Activated CD4-positive, alpha-beta T cell treated with anti-CD3 and anti-CD28 coated beads, Interleukin-2, amount 10 ng/mL, durations not matched to agents 24 days and 14 days (primary cell): ENCODE measurements around the gene IFI27L2. TPM values are rescaled to one million over a fixed set of nuclear protein-coding genes. Genes with fewer than 3 reads are reported as not detected.

Source experiments
- DNase-seq: peaks from one replicate; pipeline ENCODE4 v3.0.0; 2022
- H3K27ac Mint-ChIP-seq: one replicate; pipeline ENCODE4 v1.8.0; 2022; ENCODE audit warnings: mild to moderate bottlenecking, mixed read lengths
- H3K27me3 Mint-ChIP-seq: one replicate; pipeline ENCODE4 v1.8.0; 2022; ENCODE audit warnings: mixed read lengths
- H3K36me3 Mint-ChIP-seq: one replicate; pipeline ENCODE4 v1.8.0; 2022; ENCODE audit warnings: low read depth, mild to moderate bottlenecking, mixed read lengths
- H3K4me1 Mint-ChIP-seq: one replicate; pipeline ENCODE4 v1.8.0; 2021; ENCODE audit warnings: mixed read lengths
- H3K4me3 Mint-ChIP-seq: one replicate; pipeline ENCODE4 v1.8.0; 2022; ENCODE audit warnings: mild to moderate bottlenecking, moderate library complexity, mixed read lengths
- H3K9me3 Mint-ChIP-seq: one replicate; pipeline ENCODE4 v1.8.0; 2021; ENCODE audit warnings: mixed read lengths
- intact Hi-C: fragments of 100-400 bp; cut with micrococcal nuclease; formaldehyde crosslinking; loops from one replicate; pipeline ENCODE4 v1.15.1; 2023
- total RNA-seq: library from RNA; stranded (reverse); gene quantifications from 2 replicates; pipeline ENCODE4 v1.2.3, GENCODE V29; 2022

IFI27L2 gene
- total RNA-seq, 1 donor from 2014 or later = 38.8 TPM

DNA sequence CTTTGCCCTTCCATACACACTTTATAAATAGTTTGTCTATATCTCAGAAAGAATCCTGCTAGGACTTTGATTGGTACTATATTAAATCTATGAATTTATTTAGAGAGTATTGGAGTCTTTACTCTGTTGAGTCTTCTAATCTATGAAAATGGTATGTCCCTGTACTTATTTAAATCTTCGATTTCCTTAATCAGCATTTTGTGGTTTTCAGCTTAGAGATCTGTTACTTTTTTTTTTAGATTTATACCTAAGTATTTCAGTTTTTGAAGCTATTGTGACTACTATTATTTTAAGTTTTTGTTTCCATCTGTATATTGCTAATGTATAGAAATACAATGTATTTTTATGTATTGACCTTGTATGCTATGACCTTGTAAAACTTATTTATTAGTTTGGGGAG is 13.4 kb upstream of the IFI27L2 start:
- H3K27ac Mint-ChIP-seq = no peak overlapping the region
- H3K27me3 Mint-ChIP-seq = peaks cover 2% of the 10 kb centered on the region
- H3K36me3 Mint-ChIP-seq = no peaks in the 10 kb centered on the region
- H3K9me3 Mint-ChIP-seq = no peaks in the 10 kb centered on the region
- intact Hi-C loops = no loop called here
- DNase-seq = no peak
- no peak overlapping the region for H3K4me3 Mint-ChIP-seq
- H3K4me1 Mint-ChIP-seq = peaks cover 10% of the 10 kb centered on the region

DNA sequence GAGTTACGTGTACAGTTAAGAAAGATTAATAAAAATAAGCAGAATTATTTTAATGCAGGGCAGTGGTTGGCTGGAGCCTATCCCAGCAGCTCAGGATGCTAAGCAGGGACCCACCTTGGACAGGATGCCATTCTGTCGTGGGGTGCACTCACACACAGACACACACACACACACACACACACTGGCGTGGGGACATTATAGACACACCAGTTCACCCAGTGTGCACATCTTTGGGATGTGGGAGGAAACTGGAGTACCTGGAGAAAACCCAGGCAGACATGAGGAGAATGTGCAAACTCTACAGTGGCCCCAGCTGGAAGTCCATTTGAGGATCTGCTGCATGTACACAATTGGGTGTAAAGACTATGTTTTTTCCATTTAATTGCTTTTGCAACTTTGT is 12.8 kb upstream of the IFI27L2 start:
- Mint-ChIP-seq H3K27me3 (peaks cover 3% of the 10 kb centered on the region), H3K4me3 (no peak overlapping the region), H3K27ac (no peak overlapping the region), H3K9me3 (no peaks in the 10 kb centered on the region), H3K4me1 (peaks cover 10% of the 10 kb centered on the region), H3K36me3 (no peaks in the 10 kb centered on the region)
- DNase-seq = no peak
- intact Hi-C loops = no loop called here

DNA sequence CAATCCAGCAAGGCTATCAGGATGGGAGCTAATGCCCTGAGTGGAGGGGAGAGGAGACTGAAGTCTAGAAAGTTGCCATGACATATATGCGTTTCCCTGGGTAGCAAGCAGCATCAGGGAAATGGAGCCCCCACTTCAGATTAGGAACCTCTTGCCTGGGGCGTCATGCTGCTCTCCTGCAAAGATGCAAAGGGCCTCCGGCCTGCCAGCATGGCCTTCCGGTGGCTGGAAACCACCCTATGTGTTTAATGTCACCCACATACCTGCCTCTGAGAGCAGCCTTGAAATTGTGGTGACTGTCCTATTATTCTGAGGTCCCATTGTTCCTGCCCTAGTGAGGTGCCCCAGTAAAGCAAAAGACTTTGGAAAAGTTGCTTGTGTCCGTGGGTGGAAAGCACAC is 10.0 kb upstream of the IFI27L2 start:
- intact Hi-C loops = no loop called here
- no peak for DNase-seq
- peaks cover 24% of the 10 kb centered on the region for H3K27me3 Mint-ChIP-seq
- H3K27ac Mint-ChIP-seq = no peak overlapping the region
- H3K36me3 Mint-ChIP-seq = no peaks in the 10 kb centered on the region
- H3K4me3 Mint-ChIP-seq = no peak overlapping the region
- H3K4me1 Mint-ChIP-seq = peaks cover 4% of the 10 kb centered on the region
- peaks cover 6% of the 10 kb centered on the region for H3K9me3 Mint-ChIP-seq

DNA sequence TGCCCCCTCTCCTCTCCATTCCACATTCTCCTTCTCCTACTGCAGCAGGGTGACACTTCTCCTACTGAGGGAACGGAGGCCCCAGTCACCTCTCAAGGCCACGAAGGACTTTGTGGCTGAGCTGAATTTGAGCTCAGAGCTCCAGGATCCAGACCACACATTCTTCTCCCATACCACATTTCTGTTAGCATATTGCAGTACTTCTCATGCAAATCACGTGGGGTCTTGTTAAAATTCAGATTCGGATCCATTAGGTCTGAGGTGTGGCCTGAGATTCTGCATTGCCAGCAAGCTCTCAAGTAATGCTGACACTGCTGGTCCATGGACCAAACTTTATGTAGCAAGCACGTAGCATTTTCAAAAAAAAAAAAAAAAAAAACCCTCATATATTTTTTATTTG is 9.6 kb upstream of the IFI27L2 start:
- intact Hi-C loops = no loop called here
- H3K4me1 Mint-ChIP-seq = peaks cover 3% of the 10 kb centered on the region
- no peak for DNase-seq
- no peak overlapping the region for H3K4me3 Mint-ChIP-seq
- no peaks in the 10 kb centered on the region for H3K36me3 Mint-ChIP-seq
- H3K9me3 Mint-ChIP-seq = peaks cover 6% of the 10 kb centered on the region
- no peak overlapping the region for H3K27ac Mint-ChIP-seq
- peaks cover 27% of the 10 kb centered on the region for H3K27me3 Mint-ChIP-seq

DNA sequence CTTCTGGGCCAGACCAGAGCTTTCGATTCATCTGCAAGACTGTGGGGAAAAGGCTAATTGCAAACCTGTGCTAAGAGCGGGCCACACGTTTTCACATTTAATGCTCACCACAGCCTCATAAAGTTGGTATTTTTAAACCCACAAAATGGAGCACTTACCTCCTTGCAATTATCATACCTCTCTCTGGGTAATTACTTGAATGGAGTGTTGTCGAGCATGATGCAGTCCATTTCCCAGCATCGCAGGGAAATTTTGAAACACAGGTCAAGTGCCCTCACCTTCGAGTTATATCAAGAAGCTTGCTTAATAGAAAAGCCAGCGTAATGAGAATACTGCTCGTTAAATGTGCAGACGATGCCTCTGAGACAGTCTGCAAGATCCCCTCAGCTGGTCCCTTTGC is 8.8 kb upstream of the IFI27L2 start:
- DNase-seq = no peak
- H3K27ac Mint-ChIP-seq = no peak overlapping the region
- intact Hi-C loops = no loop called here
- peaks cover 32% of the 10 kb centered on the region for H3K27me3 Mint-ChIP-seq
- peaks cover 6% of the 10 kb centered on the region for H3K9me3 Mint-ChIP-seq
- H3K4me3 Mint-ChIP-seq = no peak overlapping the region
- H3K4me1 Mint-ChIP-seq = peaks cover 3% of the 10 kb centered on the region
- no peaks in the 10 kb centered on the region for H3K36me3 Mint-ChIP-seq

DNA sequence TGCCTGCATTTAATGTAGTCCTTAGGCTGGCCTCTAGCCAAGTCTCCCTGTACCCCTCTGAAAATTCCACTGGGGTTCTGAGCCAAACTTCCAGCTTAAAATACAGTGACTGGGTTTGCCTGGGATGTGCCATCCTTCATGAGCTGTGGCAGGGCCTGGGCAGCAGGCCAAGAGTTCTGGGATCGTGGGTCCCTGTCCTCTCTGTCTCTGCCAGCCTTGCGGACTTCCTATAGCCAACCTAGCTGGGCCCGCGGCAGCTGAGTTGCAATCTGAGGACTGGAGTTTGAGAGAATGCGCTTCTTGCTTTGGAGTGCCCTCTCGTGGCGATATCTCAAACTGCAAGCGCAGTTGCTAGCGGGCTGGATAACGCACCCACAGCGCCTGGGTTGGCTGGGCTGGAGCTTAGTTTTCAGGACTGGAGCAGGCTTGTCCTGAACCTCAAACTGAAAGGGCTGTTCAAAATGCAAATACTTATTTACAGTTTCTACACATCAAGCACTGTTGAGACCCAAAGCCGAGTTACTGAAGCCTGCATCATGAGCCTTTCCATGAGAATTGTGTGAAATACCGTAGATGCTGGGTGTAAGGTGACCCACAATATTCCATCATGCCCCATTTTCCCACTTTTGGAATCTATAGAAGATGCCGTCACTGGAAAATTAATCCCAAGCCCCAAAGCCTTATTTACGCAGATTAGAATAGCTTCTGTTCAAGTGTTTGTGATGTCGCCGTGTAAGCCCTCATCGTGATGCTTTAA is 7.3 kb upstream of the IFI27L2 start:
- no peak overlapping the region for H3K4me3 Mint-ChIP-seq
- no peak overlapping the region for H3K27ac Mint-ChIP-seq
- H3K9me3 Mint-ChIP-seq = peaks cover 6% of the 10 kb centered on the region
- intact Hi-C loops = loop anchor here (1.0 kb wide), 3 partner anchors 44 to 197 kb away; no protein-coding TSS in a partner anchor
- peaks cover 38% of the 10 kb centered on the region for H3K27me3 Mint-ChIP-seq
- no peaks in the 10 kb centered on the region for H3K36me3 Mint-ChIP-seq
- peaks cover 7% of the 10 kb centered on the region for H3K4me1 Mint-ChIP-seq
- DNase-seq = peak; percentile 96

DNA sequence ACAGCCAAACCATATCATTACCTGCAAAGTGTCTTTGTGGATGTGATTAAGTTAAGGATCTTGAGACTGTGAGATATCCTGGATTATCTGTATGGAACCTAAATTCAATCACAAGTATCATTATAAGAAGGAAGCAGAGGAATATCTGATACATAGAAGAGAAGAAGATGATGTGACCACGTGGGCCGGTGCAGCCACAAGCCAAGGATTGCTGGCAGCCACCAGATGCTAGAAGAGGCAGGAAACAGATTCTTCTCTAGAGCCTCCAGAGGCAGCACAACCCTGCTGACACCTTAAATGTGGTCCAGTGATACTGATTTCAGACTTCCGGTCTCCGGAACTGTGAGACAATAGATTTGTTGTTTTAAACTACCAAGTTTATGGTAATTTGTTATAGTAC is 6.1 kb upstream of the IFI27L2 start:
- peaks cover 41% of the 10 kb centered on the region for H3K27me3 Mint-ChIP-seq
- H3K4me3 Mint-ChIP-seq = no peak overlapping the region
- H3K36me3 Mint-ChIP-seq = no peaks in the 10 kb centered on the region
- peaks cover 6% of the 10 kb centered on the region for H3K9me3 Mint-ChIP-seq
- intact Hi-C loops = no loop called here
- no peak for DNase-seq
- H3K27ac Mint-ChIP-seq = no peak overlapping the region
- peaks cover 7% of the 10 kb centered on the region for H3K4me1 Mint-ChIP-seq

DNA sequence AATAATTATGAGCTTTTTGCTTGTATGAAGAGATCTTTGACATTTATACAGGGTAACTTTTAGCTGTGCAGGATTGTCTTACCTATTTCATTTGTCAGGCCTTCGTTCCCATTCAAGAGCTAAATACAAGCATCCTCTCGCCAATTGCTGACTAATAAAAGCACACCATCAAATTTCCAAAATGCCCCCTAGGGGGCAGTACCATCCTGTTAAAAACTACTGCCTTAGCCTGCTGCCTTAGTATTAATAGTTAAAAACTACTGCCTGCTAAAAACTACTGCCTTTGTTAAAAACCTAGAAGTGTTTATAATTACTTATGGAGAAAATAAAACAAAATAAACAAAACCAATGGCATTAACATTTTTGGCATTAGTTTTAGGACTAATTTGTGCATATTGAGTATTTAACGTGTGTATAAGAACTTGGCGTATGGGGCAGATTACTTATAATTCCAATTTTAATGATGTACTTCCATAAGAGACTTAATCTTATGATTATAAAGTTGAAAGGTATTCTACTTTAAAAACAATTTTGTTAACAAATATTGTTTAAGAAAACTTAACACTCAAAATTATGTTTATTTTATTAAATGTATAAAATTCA is 3.0 kb upstream of the IFI27L2 start:
- H3K9me3 Mint-ChIP-seq = peaks cover 6% of the 10 kb centered on the region
- H3K27me3 Mint-ChIP-seq = peaks cover 43% of the 10 kb centered on the region
- H3K4me1 Mint-ChIP-seq = peaks cover 27% of the 10 kb centered on the region
- H3K4me3 Mint-ChIP-seq = no peak overlapping the region
- intact Hi-C loops = loop anchor here (1.0 to 5.0 kb wide), 3 partner anchors 49 to 416 kb away; no protein-coding TSS in a partner anchor
- DNase-seq = peak; percentile 91
- H3K27ac Mint-ChIP-seq = no peak overlapping the region
- no peaks in the 10 kb centered on the region for H3K36me3 Mint-ChIP-seq

DNA sequence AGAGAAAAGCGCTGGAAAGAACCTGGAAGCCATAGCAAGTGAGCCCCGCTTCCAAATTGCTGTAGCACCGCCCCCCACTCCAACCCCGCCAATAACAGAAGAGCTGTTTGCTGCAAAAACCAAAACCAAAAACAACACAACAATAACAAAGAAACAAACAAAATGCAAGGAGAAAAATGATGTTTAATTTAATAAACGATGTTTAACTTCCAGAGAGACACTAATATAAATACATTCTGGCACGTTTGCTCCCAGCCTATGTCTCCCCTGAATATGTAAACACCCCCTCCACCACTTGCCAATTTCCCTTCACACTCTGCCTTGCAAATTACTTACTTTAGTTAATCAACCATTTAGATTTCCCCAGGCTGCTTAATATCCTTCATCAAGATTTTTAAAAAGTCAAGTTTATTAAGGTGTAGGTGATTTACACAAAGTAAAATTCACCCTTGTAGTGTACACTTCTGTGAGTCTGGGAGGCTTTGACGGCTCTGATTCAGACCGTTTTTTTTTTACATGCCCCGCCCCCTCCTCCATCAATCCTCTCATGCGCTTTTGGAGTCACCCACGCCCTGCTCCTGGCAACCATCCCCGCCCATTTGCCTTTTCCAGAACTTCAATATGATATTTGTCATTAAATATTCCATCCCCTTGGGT is 482 bp upstream of the IFI27L2 start:
- Mint-ChIP-seq H3K4me3 (peak overlapping the region; percentile 96), H3K27me3 (peaks cover 26% of the 10 kb centered on the region), H3K4me1 (peaks cover 24% of the 10 kb centered on the region), H3K27ac (peak overlapping the region; percentile 71), H3K36me3 (peaks cover 3% of the 10 kb centered on the region), H3K9me3 (no peaks in the 10 kb centered on the region)
- intact Hi-C loops = loop anchor here (1.0 to 5.0 kb wide), 5 partner anchors 44 to 357 kb away; partner anchors contain the start of genes DDX24, IFI27L1 and PPP4R4
- peak; percentile 86 for DNase-seq

DNA sequence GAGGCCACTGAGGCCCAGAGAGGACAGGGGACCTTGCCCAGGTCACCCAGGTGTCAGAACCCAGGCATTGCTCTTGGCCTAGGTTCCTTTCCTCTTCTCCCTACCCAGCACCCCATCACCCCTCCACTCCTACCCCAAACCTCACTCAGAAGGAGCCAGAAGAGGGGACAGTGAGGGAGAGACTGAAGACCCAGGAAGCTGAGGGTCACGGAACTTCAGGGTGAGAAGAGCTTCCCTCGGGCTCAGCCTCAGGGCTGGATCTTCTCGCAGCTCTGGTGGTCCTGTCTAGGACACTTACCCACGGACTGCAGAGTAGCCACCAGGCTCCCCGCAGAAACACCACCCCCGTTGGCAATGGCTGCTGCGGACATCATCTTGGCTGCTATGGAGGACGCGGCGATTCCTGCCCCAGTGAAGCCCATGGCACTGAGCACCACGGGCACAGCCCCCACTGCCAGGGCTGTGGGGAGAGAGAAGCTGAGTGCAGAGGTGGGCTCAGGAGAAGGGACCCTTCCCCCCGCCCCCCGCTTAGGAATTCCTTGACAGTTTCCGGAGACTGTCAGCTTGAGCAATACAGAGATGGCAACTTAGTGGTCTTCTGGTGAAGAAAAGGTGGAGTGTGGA is 1.1 kb downstream of the IFI27L2 start:
- H3K27me3 Mint-ChIP-seq = peaks cover 13% of the 10 kb centered on the region
- intact Hi-C loops = loop anchor here (2.0 kb wide), 1 partner anchor 48 kb away; the partner anchor contains the start of genes DDX24 and IFI27L1
- peaks cover 3% of the 10 kb centered on the region for H3K36me3 Mint-ChIP-seq
- H3K4me3 Mint-ChIP-seq = peak overlapping the region; percentile 96
- peaks cover 24% of the 10 kb centered on the region for H3K4me1 Mint-ChIP-seq
- peak overlapping the region; percentile 91 for H3K27ac Mint-ChIP-seq
- no peak for DNase-seq
- H3K9me3 Mint-ChIP-seq = no peaks in the 10 kb centered on the region

DNA sequence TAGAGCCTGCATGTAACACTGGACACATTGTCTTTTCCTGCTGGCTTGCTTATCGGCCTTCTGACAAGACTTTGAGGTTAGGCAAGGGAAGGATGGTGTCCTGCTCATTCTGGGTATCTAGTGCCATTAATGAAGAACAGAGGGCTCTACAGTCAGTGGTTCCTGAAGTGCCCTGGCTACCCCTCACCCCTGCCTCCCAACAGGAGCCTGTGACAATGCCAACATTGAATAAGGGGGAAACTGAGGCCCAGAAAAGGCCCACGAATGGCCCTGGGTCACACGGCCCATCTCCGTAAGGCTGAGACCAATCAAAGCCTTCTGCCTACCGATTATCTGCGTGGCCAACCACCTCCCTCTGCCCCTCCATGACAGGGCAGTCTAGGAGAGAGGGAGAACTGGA is 2.1 kb downstream of the IFI27L2 start:
- Mint-ChIP-seq H3K9me3 (no peaks in the 10 kb centered on the region), H3K27ac (no peak overlapping the region), H3K4me3 (no peak overlapping the region), H3K4me1 (peaks cover 24% of the 10 kb centered on the region), H3K27me3 (peaks cover 11% of the 10 kb centered on the region), H3K36me3 (peaks cover 3% of the 10 kb centered on the region)
- no peak for DNase-seq
- intact Hi-C loops = no loop called here

DNA sequence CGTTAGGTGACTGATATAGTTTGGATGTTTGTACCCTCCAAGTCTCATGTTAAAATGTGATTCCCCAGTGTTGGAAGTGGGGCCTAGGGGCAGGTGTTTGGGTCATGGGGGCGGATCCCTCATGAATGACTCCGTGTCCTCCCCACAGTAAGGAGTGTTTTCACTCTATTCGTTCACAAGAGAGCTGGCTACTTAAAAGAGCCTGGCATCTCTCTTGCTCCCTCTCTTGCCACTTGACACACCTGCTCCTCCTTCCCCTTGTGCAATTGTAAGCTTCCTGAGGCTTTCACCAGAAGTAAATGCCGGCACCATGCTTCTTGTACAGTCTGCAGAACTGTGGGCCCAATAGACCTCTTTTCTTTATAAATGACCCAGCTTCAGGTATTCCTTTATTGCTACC is 2.6 kb downstream of the IFI27L2 start:
- H3K4me1 Mint-ChIP-seq = peaks cover 20% of the 10 kb centered on the region
- H3K27me3 Mint-ChIP-seq = peaks cover 7% of the 10 kb centered on the region
- no peak overlapping the region for H3K4me3 Mint-ChIP-seq
- H3K9me3 Mint-ChIP-seq = no peaks in the 10 kb centered on the region
- intact Hi-C loops = no loop called here
- H3K27ac Mint-ChIP-seq = no peak overlapping the region
- H3K36me3 Mint-ChIP-seq = peaks cover 3% of the 10 kb centered on the region
- no peak for DNase-seq

DNA sequence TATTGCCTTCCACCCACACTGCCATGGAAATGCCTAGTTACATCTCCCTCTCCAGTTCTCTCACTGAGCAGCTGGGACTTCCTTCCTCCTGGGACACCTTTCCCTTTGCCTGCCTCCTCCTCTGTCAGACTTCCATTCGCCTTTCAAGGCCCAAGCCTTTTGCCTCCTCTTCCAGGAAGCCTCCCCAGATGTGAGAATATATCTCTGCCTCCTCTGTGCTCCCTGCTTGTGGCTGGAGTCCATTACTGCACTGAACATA is 3.1 kb downstream of the IFI27L2 start:
- intact Hi-C loops = no loop called here
- Mint-ChIP-seq H3K27ac (no peak overlapping the region), H3K36me3 (peaks cover 3% of the 10 kb centered on the region), H3K4me3 (no peak overlapping the region), H3K27me3 (peaks cover 8% of the 10 kb centered on the region), H3K9me3 (no peaks in the 10 kb centered on the region), H3K4me1 (peaks cover 20% of the 10 kb centered on the region)
- no peak for DNase-seq
